Measurements from ENCODE around the gene WDR3. TPM values are rescaled to one million over a fixed set of nuclear protein-coding genes. Genes with fewer than 3 reads are reported as not detected.

Gene WDR3
- total RNA-seq, 2 donors from 2014 or later: 4.3 to 12.6 TPM

GRCh38 chr1:117894078-117894477, 35.5 kb upstream of the WDR3 start:
- no peaks in the 10 kb centered on the region for H3K9me3 ChIP-seq
- no peaks in the 10 kb centered on the region for H3K27me3 ChIP-seq
- TF ChIP-seq CTCF (IDR thresholded peaks at IDR 0.05): no peak
- DNase-seq (ENCODE audit: low spot score): no peak
- no peak overlapping the region for H3K27ac ChIP-seq
- H3K4me3 ChIP-seq: no peak overlapping the region
- H3K36me3 ChIP-seq: peaks cover 25% of the 10 kb centered on the region
- no peaks in the 10 kb centered on the region for H3K4me1 ChIP-seq

- DNase-seq (ENCODE audit: low spot score): peak; percentile 71
- no peak overlapping the region for H3K27ac ChIP-seq
- H3K36me3 ChIP-seq: peaks cover 25% of the 10 kb centered on the region
- no peak overlapping the region for H3K4me3 ChIP-seq
- peak; percentile 59 to 83 for TF ChIP-seq CTCF (IDR thresholded peaks at IDR 0.05)
- no peaks in the 10 kb centered on the region for H3K4me1 ChIP-seq
- no peaks in the 10 kb centered on the region for H3K9me3 ChIP-seq
- no peaks in the 10 kb centered on the region for H3K27me3 ChIP-seq
These were observed 33.9 kb upstream of the WDR3 start for GRCh38 chr1:117895482-117896114.

- Histone ChIP-seq H3K9me3 (no peaks in the 10 kb centered on the region), H3K4me3 (no peak overlapping the region), H3K27me3 (no peaks in the 10 kb centered on the region), H3K27ac (no peak overlapping the region), H3K36me3 (peaks cover 33% of the 10 kb centered on the region), H3K4me1 (no peaks in the 10 kb centered on the region)
- no peak for DNase-seq (ENCODE audit: low spot score)
- TF ChIP-seq CTCF (IDR thresholded peaks at IDR 0.05): no peak
These were observed 32.0 kb upstream of the WDR3 start for GRCh38 chr1:117897551-117897950.

GRCh38 chr1:117899801-117900200, 29.7 kb upstream of the WDR3 start:
- no peak for DNase-seq (ENCODE audit: low spot score)
- no peaks in the 10 kb centered on the region for H3K27me3 ChIP-seq
- H3K36me3 ChIP-seq: peaks cover 40% of the 10 kb centered on the region
- no peaks in the 10 kb centered on the region for H3K9me3 ChIP-seq
- no peaks in the 10 kb centered on the region for H3K4me1 ChIP-seq
- no peak for TF ChIP-seq CTCF (IDR thresholded peaks at IDR 0.05)
- no peak overlapping the region for H3K4me3 ChIP-seq
- no peak overlapping the region for H3K27ac ChIP-seq

GRCh38 chr1:117902944-117903343, 26.6 kb upstream of the WDR3 start:
- Histone ChIP-seq H3K4me3 (no peak overlapping the region), H3K27ac (no peak overlapping the region), H3K36me3 (peaks cover 52% of the 10 kb centered on the region), H3K4me1 (no peaks in the 10 kb centered on the region), H3K27me3 (no peaks in the 10 kb centered on the region), H3K9me3 (no peaks in the 10 kb centered on the region)
- DNase-seq (ENCODE audit: low spot score): no peak
- no peak for TF ChIP-seq CTCF (IDR thresholded peaks at IDR 0.05)

GRCh38 chr1:117904485-117904884, 25.1 kb upstream of the WDR3 start:
- H3K27ac ChIP-seq: no peak overlapping the region
- no peaks in the 10 kb centered on the region for H3K4me1 ChIP-seq
- H3K27me3 ChIP-seq: no peaks in the 10 kb centered on the region
- no peak for DNase-seq (ENCODE audit: low spot score)
- no peak overlapping the region for H3K4me3 ChIP-seq
- H3K36me3 ChIP-seq: peaks cover 58% of the 10 kb centered on the region
- TF ChIP-seq CTCF (IDR thresholded peaks at IDR 0.05): no peak
- H3K9me3 ChIP-seq: no peaks in the 10 kb centered on the region
